Measurements from ENCODE around the gene TMEM106B. TPM values are rescaled to one million over a fixed set of nuclear protein-coding genes. Genes with fewer than 3 reads are reported as not detected.

The TMEM106B gene
- total and polyA plus RNA-seq, 2 of the 4 experiments (the other 2 are of a cell fraction), result 24.7 to 59.5 TPM

- Histone ChIP-seq H2AK9ac (replicated peaks; ENCODE audit: low read depth, low read length, poor library complexity) (no peak overlapping the region), H3K27ac (ENCODE audit: insufficient read depth, low read length) (no peak overlapping the region), H2BK15ac (ENCODE audit: low read depth, low read length) (no peak overlapping the region), H3K9me3 (ENCODE audit: control insufficient read depth, insufficient read depth, low read length) (no peaks in the 10 kb centered on the region), H3K4me1 (ENCODE audit: control insufficient read depth, insufficient read depth, low read length) (no peaks in the 10 kb centered on the region), H2BK20ac (ENCODE audit: low read depth, low read length) (no peak overlapping the region), H3K23ac (ENCODE audit: low read depth, low read length) (no peak overlapping the region), H4K5ac (ENCODE audit: low read depth, low read length) (no peak overlapping the region), H3K4me2 (ENCODE audit: low read depth, low read length) (no peak overlapping the region), H4K20me1 (ENCODE audit: insufficient read depth, low read length) (no peaks in the 10 kb centered on the region), H3K36me3 (ENCODE audit: control insufficient read depth, insufficient read depth, low read length) (no peaks in the 10 kb centered on the region), H3K9me1 (ENCODE audit: insufficient read depth, low read length) (no peaks in the 10 kb centered on the region), H3K14ac (replicated peaks; ENCODE audit: low read depth, low read length) (no peak overlapping the region), H2BK5ac (ENCODE audit: low read depth, low read length, poor library complexity, severe bottlenecking) (no peak overlapping the region), H4K8ac (ENCODE audit: low read depth in 2 of 2, low read length in 2 of 2) (no peak overlapping the region), H2AK5ac (ENCODE audit: low read depth, low read length) (no peak overlapping the region), H3K18ac (ENCODE audit: low read depth, low read length) (no peak overlapping the region), H3K79me1 (ENCODE audit: low read depth in 1 of 2, low read length in 2 of 2) (no peaks in the 10 kb centered on the region), H3K56ac (ENCODE audit: extremely low read depth, insufficient read depth, low read length) (no peak overlapping the region), H3K9ac (ENCODE audit: low read depth, low read length) (no peak overlapping the region), H3K27me3 (ENCODE audit: control insufficient read depth, insufficient read depth, low read length) (no peaks in the 10 kb centered on the region), H2AFZ (replicated peaks; ENCODE audit: low read length, poor library complexity) (no peak overlapping the region), H3K4ac (ENCODE audit: low read depth, low read length) (no peak overlapping the region), H2BK120ac (ENCODE audit: low read depth, low read length) (no peak overlapping the region), H4K91ac (ENCODE audit: insufficient read depth, low read depth, low read length) (no peak overlapping the region), H3K4me3 (ENCODE audit: insufficient read depth, low read depth, low read length) (no peak overlapping the region)
- no peak for ATAC-seq (ENCODE audit: low read depth)
- ChIA-PET POLR2A (ENCODE audit: unreplicated experiment) (no interaction called here), CTCF (no interaction called here)
- BruUV-seq (replicated peaks), result no TSS peak
- no peak for DNase-seq
- WGBS, 2 experiments (ENCODE audit: extremely low coverage in 2 of 2, insufficient read length in 1 of 2), result no CpG with 5 or more reads among the region's 2 CpGs
- no peak for TF ChIP-seq RFX5 (IDR thresholded peaks at IDR 0.05; ENCODE audit: low read depth, low read length)
- no peak for TF ChIP-seq ELK1 (IDR thresholded peaks at IDR 0.05; ENCODE audit: borderline replicate concordance, low read depth, low read length)
- no peak for TF ChIP-seq RCOR1 (IDR thresholded peaks at IDR 0.05; ENCODE audit: insufficient replicate concordance, low read length)
- TF ChIP-seq CTCF (conservative IDR thresholded peaks at IDR 0.05; ENCODE audit: low read depth, low read length), result no peak
- TF ChIP-seq MAZ (IDR thresholded peaks at IDR 0.05; ENCODE audit: borderline replicate concordance, low read depth, low read length), result no peak
- no peak for TF ChIP-seq CEBPB (IDR thresholded peaks at IDR 0.05; ENCODE audit: low read depth, low read length)
- no peak for TF ChIP-seq USF2 (IDR thresholded peaks at IDR 0.05; ENCODE audit: low read depth, low read length)
- no peak for TF ChIP-seq NFE2L2 (IDR thresholded peaks at IDR 0.05; ENCODE audit: low read depth, low read length)
- TF ChIP-seq SMC3 (IDR thresholded peaks at IDR 0.05; ENCODE audit: low read depth, low read length), result no peak
- TF ChIP-seq BHLHE40 (IDR thresholded peaks at IDR 0.05; ENCODE audit: low read depth, low read length), result no peak
- TF ChIP-seq MXI1 (IDR thresholded peaks at IDR 0.05; ENCODE audit: borderline replicate concordance, low read depth, low read length), result no peak
- no peak for TF ChIP-seq POLR2A (IDR thresholded peaks at IDR 0.05; ENCODE audit: low read depth, low read length)
- no peak for TF ChIP-seq CHD1 (IDR thresholded peaks at IDR 0.05; ENCODE audit: low read depth, low read length)
- TF ChIP-seq FOS (IDR thresholded peaks at IDR 0.05; ENCODE audit: low read depth, low read length), result no peak
- TF ChIP-seq RAD21 (IDR thresholded peaks at IDR 0.05; ENCODE audit: low read length), result no peak
- TF ChIP-seq MAFK (IDR thresholded peaks at IDR 0.05; ENCODE audit: low read depth, low read length), result no peak
- in situ Hi-C loops (cut with MboI; ENCODE audit: low sequenced_read_pairs), result no loop called here
- intact Hi-C loops (cut with micrococcal nuclease), result no loop called here
- dilution Hi-C loops (cut with HindIII; ENCODE audit: low sequenced_read_pairs, unreplicated experiment), result no loop called here
These were observed 32.8 kb upstream of the TMEM106B start for GRCh38 chr7:12178317-12178716.

Measured in IMR-90 (cell line).